ENCODE measurements around the gene PHKB. TPM values are rescaled to one million over a fixed set of nuclear protein-coding genes. Genes with fewer than 3 reads are reported as not detected.

PHKB gene
- total and polyA plus RNA-seq, 2 donors (not counting 1 experiment from before 2014, with no cell fraction given), result 50.4 to 223 TPM

DNA sequence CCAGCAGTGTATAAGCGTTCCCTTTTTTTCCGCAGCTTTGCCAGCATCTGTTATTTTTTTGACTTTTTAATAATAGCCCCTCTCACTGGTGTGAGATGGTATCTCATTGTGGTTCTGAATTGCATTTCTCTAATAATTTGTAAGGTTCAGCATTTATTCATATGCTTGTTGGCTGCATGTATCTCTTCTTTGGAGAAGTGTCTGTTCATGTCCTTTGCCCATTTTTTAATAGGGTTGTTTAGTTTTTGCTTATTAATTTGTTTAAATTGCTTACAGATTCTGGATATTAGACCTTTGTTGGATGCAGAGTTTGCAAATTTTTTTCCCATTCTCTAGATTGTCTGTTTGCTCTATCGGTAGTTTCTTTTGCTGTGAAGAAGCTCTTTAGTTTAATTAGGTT lies 26.9 kb downstream of the PHKB start:
- TF ChIP-seq EZH2 (IDR thresholded peaks at IDR 0.05; ENCODE audit: borderline replicate concordance, insufficient read depth, low read depth, low read length, poor library complexity, severe bottlenecking), result no peak
- TF ChIP-seq, protein P1, sequence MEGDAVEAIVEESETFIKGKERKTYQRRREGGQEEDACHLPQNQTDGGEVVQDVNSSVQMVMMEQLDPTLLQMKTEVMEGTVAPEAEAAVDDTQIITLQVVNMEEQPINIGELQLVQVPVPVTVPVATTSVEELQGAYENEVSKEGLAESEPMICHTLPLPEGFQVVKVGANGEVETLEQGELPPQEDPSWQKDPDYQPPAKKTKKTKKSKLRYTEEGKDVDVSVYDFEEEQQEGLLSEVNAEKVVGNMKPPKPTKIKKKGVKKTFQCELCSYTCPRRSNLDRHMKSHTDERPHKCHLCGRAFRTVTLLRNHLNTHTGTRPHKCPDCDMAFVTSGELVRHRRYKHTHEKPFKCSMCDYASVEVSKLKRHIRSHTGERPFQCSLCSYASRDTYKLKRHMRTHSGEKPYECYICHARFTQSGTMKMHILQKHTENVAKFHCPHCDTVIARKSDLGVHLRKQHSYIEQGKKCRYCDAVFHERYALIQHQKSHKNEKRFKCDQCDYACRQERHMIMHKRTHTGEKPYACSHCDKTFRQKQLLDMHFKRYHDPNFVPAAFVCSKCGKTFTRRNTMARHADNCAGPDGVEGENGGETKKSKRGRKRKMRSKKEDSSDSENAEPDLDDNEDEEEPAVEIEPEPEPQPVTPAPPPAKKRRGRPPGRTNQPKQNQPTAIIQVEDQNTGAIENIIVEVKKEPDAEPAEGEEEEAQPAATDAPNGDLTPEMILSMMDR (IDR thresholded peaks at IDR 0.05), result no peak
- no peaks in the 10 kb centered on the region for H3K27me3 ChIP-seq (replicated peaks in 1 of 4; ENCODE audit: control extremely low read depth in 1 of 4, control insufficient read depth in 3 of 4, insufficient read depth in 4 of 4, low read length in 3 of 4)
- H3K79me2 ChIP-seq (ENCODE audit: control insufficient read depth, insufficient read depth, low read length), result peaks cover 69% of the 10 kb centered on the region
- 100% methylated on average over 1 of the region's 3 CpGs for WGBS (ENCODE audit: insufficient coverage)
- intact Hi-C loops (cut with micrococcal nuclease), result no loop called here
- H3K4me1 Mint-ChIP-seq, result peaks cover 44% of the 10 kb centered on the region
- ChIA-PET CTCF (no interaction called here), POLR2A (no interaction called here)
- H3K4me2 ChIP-seq (replicated peaks; ENCODE audit: low read depth, low read length, poor library complexity, severe bottlenecking), result no peak overlapping the region
- H4K20me1 ChIP-seq (ENCODE audit: control insufficient read depth, insufficient read depth, low read length, poor library complexity, severe bottlenecking), result no peaks in the 10 kb centered on the region
- H3K27ac Mint-ChIP-seq, result no peak overlapping the region
- H3K9ac ChIP-seq (ENCODE audit: low read length), result no peak overlapping the region
- H2AFZ ChIP-seq (ENCODE audit: insufficient read depth, low read depth, low read length, poor library complexity, severe bottlenecking), result no peak overlapping the region
- ATAC-seq (ENCODE audit: low read depth), result no peak
- no peak for DNase-seq
- H3K4me3 ChIP-seq (ENCODE audit: control extremely low read depth in 1 of 5, extremely low read depth in 1 of 5, insufficient read depth in 1 of 5, low read depth in 2 of 5, low read length in 4 of 5), result no peak overlapping the region
- peaks cover 8 to 24% (median 17%) of the 10 kb centered on the region in 3 donors for H3K9me3 ChIP-seq (ENCODE audit: control extremely low read depth in 1 of 3, control insufficient read depth in 2 of 3, insufficient read depth in 1 of 3, low read length in 2 of 3)
- peaks cover 24 to 31% of the 10 kb centered on the region in 2 donors for H3K4me1 ChIP-seq (ENCODE audit: control insufficient read depth in 2 of 2, insufficient read depth in 2 of 2, low read length in 2 of 2)
- H3K9me3 Mint-ChIP-seq (ENCODE audit: insufficient read depth), result peaks cover 2% of the 10 kb centered on the region
- H3K4me3 Mint-ChIP-seq, result no peak overlapping the region
- no peaks in the 10 kb centered on the region for H3K27me3 Mint-ChIP-seq
- H3K36me3 ChIP-seq (replicated peaks in 1 of 2; ENCODE audit: control extremely low read depth in 1 of 2, control insufficient read depth in 1 of 2, extremely low read depth in 1 of 2, insufficient read depth in 2 of 2, low read length in 1 of 2), result peaks cover 7 to 10% of the 10 kb centered on the region in 2 experiments
- no peak overlapping the region for H3K27ac ChIP-seq (ENCODE audit: low read length in 2 of 2)

DNA sequence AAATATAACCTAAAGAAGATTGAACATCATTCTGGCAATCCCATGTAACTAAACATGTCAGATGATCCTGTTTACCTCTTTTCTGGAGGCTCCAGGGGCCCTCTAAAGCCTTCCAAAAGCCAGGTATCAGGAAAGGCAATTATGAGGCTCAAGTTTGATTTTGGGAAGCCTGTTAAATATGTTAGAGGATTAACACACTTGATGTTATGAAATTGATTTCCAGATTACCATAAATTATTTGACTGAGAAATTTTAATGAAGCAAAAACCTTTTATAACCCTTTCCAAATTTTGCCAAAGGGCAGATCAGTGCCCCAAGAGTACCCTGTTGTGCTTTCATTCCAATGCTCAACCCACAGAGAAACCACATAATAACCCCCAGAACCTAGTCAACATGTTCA lies 29.3 kb downstream of the PHKB start:
- CTCF ChIA-PET, result no interaction called here
- TF ChIP-seq, protein P1 (IDR thresholded peaks at IDR 0.05), result no peak
- TF ChIP-seq EZH2 (IDR thresholded peaks at IDR 0.05; ENCODE audit: borderline replicate concordance, insufficient read depth, low read depth, low read length, poor library complexity, severe bottlenecking), result no peak
- POLR2A ChIA-PET, result interaction anchor here (0.7 kb wide), 1 partner anchor 28 kb away, joined by 5 read pairs; no protein-coding TSS in a partner anchor
- peak overlapping the region; percentile 98 for H3K27ac Mint-ChIP-seq
- Histone ChIP-seq H3K27ac (ENCODE audit: low read length in 2 of 2) (peak overlapping the region; percentile 81 to 85), H3K9ac (ENCODE audit: low read length) (peak overlapping the region; percentile 14), H3K79me2 (ENCODE audit: control insufficient read depth, insufficient read depth, low read length) (peaks cover 56% of the 10 kb centered on the region), H3K4me3 (ENCODE audit: control extremely low read depth in 1 of 5, extremely low read depth in 1 of 5, insufficient read depth in 1 of 5, low read depth in 2 of 5, low read length in 4 of 5) (no peak overlapping the region), H3K27me3 (replicated peaks in 1 of 4; ENCODE audit: control extremely low read depth in 1 of 4, control insufficient read depth in 3 of 4, insufficient read depth in 4 of 4, low read length in 3 of 4) (no peaks in the 10 kb centered on the region), H4K20me1 (ENCODE audit: control insufficient read depth, insufficient read depth, low read length, poor library complexity, severe bottlenecking) (no peaks in the 10 kb centered on the region), H3K4me2 (replicated peaks; ENCODE audit: low read depth, low read length, poor library complexity, severe bottlenecking) (no peak overlapping the region), H3K9me3 (ENCODE audit: control extremely low read depth in 1 of 3, control insufficient read depth in 2 of 3, insufficient read depth in 1 of 3, low read length in 2 of 3) (peaks cover 8 to 26% (median 17%) of the 10 kb centered on the region in 3 donors), H2AFZ (ENCODE audit: insufficient read depth, low read depth, low read length, poor library complexity, severe bottlenecking) (no peak overlapping the region), H3K4me1 (ENCODE audit: control insufficient read depth in 2 of 2, insufficient read depth in 2 of 2, low read length in 2 of 2) (peaks cover 35 to 37% of the 10 kb centered on the region in 2 donors), H3K36me3 (replicated peaks in 1 of 2; ENCODE audit: control extremely low read depth in 1 of 2, control insufficient read depth in 1 of 2, extremely low read depth in 1 of 2, insufficient read depth in 2 of 2, low read length in 1 of 2) (peaks cover 7% of the 10 kb centered on the region in 2 experiments)
- intact Hi-C loops (cut with micrococcal nuclease), result loop anchor here (5.0 to 10.0 kb wide), 3 partner anchors 346 to 1122 kb away; partner anchors contain the start of genes DNAJA2, N4BP1 and NETO2
- peaks cover 47% of the 10 kb centered on the region for H3K4me1 Mint-ChIP-seq
- H3K4me3 Mint-ChIP-seq, result no peak overlapping the region
- peaks cover 2% of the 10 kb centered on the region for H3K9me3 Mint-ChIP-seq (ENCODE audit: insufficient read depth)
- H3K27me3 Mint-ChIP-seq, result no peaks in the 10 kb centered on the region
- ATAC-seq (ENCODE audit: low read depth) (no peak), DNase-seq (no peak)

Measured in B cell (primary cell).